Skeletal muscle satellite cell (primary cell): ENCODE measurements around the gene KRTAP20-3. TPM values are rescaled to one million over a fixed set of nuclear protein-coding genes. Genes with fewer than 3 reads are reported as not detected.

Source experiments
- H3K27me3 ChIP-seq: 2 replicates; pipeline ENCODE4 v1.7.0; 2013; ENCODE audit warnings: low read length; ENCODE audit not compliant: control insufficient read depth, insufficient read depth
- H3K36me3 ChIP-seq: 2 replicates; pipeline ENCODE4 v1.7.0; 2013; ENCODE audit warnings: mild to moderate bottlenecking, control low read depth, low read length; ENCODE audit not compliant: insufficient read depth
- H3K4me1 ChIP-seq: 2 replicates; pipeline ENCODE4 v1.7.0; 2013; ENCODE audit warnings: low read length; ENCODE audit not compliant: control insufficient read depth, insufficient read depth
- H3K4me2 ChIP-seq: 2 replicates; pipeline ENCODE4 v1.7.0; 2013; ENCODE audit warnings: mild to moderate bottlenecking, low read length
- H3K4me3 ChIP-seq: 2 replicates; pipeline ENCODE4 v1.7.0; 2013; ENCODE audit warnings: low read length
- H3K9ac ChIP-seq: 2 replicates; pipeline ENCODE4 v1.7.0; 2013; ENCODE audit warnings: mild to moderate bottlenecking, low read depth, low read length, moderate library complexity
- H3K9me3 ChIP-seq: replicated peaks from 2 replicates; pipeline ENCODE4 v1.7.0; 2013; ENCODE audit warnings: mild to moderate bottlenecking, control low read depth, low read length
- small RNA-seq: library from RNA; depleted of rRNA; stranded (forward); fragments of <200 nt; gene quantifications from one replicate; pipeline ENCODE3, GENCODE V24; 2012

KRTAP20-3 gene

DNA sequence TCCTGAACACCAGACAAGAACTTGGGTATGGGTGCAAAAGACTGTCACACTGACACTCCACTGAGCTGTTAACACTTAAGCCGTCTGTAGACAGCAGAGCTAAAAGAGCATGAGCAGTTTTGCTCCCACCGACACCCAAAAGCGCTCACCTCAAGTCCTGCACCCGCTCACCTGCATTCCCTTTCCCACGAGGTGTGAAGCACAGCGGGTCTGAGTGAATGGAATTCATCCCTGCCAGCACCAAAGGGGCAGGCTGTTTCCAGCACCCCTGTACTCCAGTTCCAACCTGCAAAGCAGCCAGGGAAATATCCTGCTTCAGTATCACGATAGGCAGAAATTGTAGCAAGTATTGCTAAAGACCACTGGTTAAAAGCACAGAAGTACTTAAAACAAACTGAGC is 47.2 kb downstream of the KRTAP20-3 start:
- H3K36me3 ChIP-seq: no peaks in the 10 kb centered on the region
- H3K4me3 ChIP-seq: no peak overlapping the region
- peaks cover 6% of the 10 kb centered on the region for H3K9me3 ChIP-seq
- no peaks in the 10 kb centered on the region for H3K4me1 ChIP-seq
- no peak overlapping the region for H3K4me2 ChIP-seq
- H3K27me3 ChIP-seq: no peaks in the 10 kb centered on the region
- H3K9ac ChIP-seq: no peak overlapping the region

Small RNA genes lying within 50 kb of the gene (small RNA-seq; reads per million reads assigned to genes)
- gene KRTAP20-1: not detected
- gene KRTAP20-3: not detected
- not detected for gene KRTAP20-4
- gene KRTAP22-1: not detected
